B cell (primary cell): ENCODE data around the gene DOCK6.

Experiments used
- CTCF ChIP-seq: fragments of 200-600 bp; IDR thresholded peaks from one replicate; pipeline ENCODE4 v1.8.0; 2022; ENCODE audit warnings: antibody characterized with exemption, mild to moderate bottlenecking
- EZH2 ChIP-seq: IDR thresholded peaks from 2 replicates; pipeline ENCODE4 v1.6.1; 2012; ENCODE audit warnings: borderline replicate concordance, low read depth, mild to moderate bottlenecking, moderate library complexity, low read length; ENCODE audit not compliant: insufficient read depth, poor library complexity, severe bottlenecking

GRCh38 chr19:11164296-11164695 is 98.0 kb downstream of the DOCK6 start:
- TF ChIP-seq CTCF: no peak
- TF ChIP-seq EZH2: no peak
